ENCODE measurements around the gene FETUB. TPM values are rescaled to one million over a fixed set of nuclear protein-coding genes. Genes with fewer than 3 reads are reported as not detected.

FETUB gene
- total RNA-seq, 4 donors from 2014 or later: not detected

GRCh38 chr3:186643493-186643892 is 3.3 kb downstream of the FETUB start:
- WGBS, 2 donors: 100% methylated on average over 1 of the region's 1 CpG

GRCh38 chr3:186644683-186645082 is 4.5 kb downstream of the FETUB start:
- intact Hi-C loops (cut with DNase I): no loop called here
- H3K36me3 ChIP-seq: no peaks in the 10 kb centered on the region
- 38 to 65% methylated on average over 3 of the region's 3 CpGs for WGBS, 2 donors
- H3K9me3 ChIP-seq: no peaks in the 10 kb centered on the region
- no peaks in the 10 kb centered on the region for H3K27me3 ChIP-seq
- H3K27ac ChIP-seq: no peak overlapping the region
- TF ChIP-seq, protein P1, sequence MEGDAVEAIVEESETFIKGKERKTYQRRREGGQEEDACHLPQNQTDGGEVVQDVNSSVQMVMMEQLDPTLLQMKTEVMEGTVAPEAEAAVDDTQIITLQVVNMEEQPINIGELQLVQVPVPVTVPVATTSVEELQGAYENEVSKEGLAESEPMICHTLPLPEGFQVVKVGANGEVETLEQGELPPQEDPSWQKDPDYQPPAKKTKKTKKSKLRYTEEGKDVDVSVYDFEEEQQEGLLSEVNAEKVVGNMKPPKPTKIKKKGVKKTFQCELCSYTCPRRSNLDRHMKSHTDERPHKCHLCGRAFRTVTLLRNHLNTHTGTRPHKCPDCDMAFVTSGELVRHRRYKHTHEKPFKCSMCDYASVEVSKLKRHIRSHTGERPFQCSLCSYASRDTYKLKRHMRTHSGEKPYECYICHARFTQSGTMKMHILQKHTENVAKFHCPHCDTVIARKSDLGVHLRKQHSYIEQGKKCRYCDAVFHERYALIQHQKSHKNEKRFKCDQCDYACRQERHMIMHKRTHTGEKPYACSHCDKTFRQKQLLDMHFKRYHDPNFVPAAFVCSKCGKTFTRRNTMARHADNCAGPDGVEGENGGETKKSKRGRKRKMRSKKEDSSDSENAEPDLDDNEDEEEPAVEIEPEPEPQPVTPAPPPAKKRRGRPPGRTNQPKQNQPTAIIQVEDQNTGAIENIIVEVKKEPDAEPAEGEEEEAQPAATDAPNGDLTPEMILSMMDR (IDR thresholded peaks at IDR 0.05): no peak
- TF ChIP-seq POLR2A (IDR thresholded peaks at IDR 0.05): no peak
- DNase-seq: peak; percentile 22 to 32
- no peak overlapping the region for H3K4me3 ChIP-seq (replicated peaks in 1 of 3)
- H3K4me1 ChIP-seq: peaks cover 0 to 7% of the 10 kb centered on the region in 2 donors

More at GRCh38 chr3:186643493-186643892, 3.3 kb downstream of the FETUB start:
- Histone ChIP-seq H3K27me3 (no peaks in the 10 kb centered on the region), H3K4me1 (peaks cover 0 to 7% of the 10 kb centered on the region in 2 donors), H3K4me3 (replicated peaks in 1 of 3) (no peak overlapping the region), H3K9me3 (no peaks in the 10 kb centered on the region), H3K36me3 (no peaks in the 10 kb centered on the region), H3K27ac (no peak overlapping the region)
- intact Hi-C loops (cut with DNase I): no loop called here
- DNase-seq: no peak
- TF ChIP-seq POLR2A (IDR thresholded peaks at IDR 0.05): no peak
- TF ChIP-seq, protein P1 (IDR thresholded peaks at IDR 0.05): no peak

DNA sequence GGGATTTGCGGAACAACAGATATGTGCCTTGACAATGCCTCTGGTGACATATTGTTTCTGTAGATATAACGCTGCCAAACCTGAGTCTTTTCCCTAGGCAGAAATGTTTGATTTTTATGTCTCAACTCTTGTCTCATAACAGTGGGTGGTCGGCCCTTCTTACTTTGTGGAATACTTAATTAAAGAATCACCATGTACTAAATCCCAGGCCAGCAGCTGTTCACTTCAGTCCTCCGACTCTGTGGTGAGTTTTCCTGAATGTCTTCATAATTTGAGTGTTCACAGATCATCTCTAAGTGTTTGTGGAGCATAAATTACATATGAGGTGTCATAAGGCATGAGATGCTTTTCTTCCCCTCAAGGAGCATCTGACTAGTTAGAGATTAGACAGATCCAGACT is 5.9 kb downstream of the FETUB start:
- no peak for DNase-seq
- Histone ChIP-seq H3K4me3 (replicated peaks in 1 of 3) (no peak overlapping the region), H3K9me3 (no peaks in the 10 kb centered on the region), H3K27ac (no peak overlapping the region), H3K36me3 (no peaks in the 10 kb centered on the region), H3K27me3 (no peaks in the 10 kb centered on the region), H3K4me1 (no peaks in the 10 kb centered on the region)
- no peak for TF ChIP-seq POLR2A (IDR thresholded peaks at IDR 0.05)
- TF ChIP-seq, protein P1 (IDR thresholded peaks at IDR 0.05): no peak
- intact Hi-C loops (cut with DNase I): no loop called here
- WGBS, 2 donors: 85 to 95% methylated on average over 4 of the region's 4 CpGs

- no peaks in the 10 kb centered on the region for H3K36me3 ChIP-seq
- H3K9me3 ChIP-seq: no peaks in the 10 kb centered on the region
- TF ChIP-seq, protein P1 (IDR thresholded peaks at IDR 0.05): no peak
- TF ChIP-seq POLR2A (IDR thresholded peaks at IDR 0.05): no peak
- DNase-seq: no peak
- no peaks in the 10 kb centered on the region for H3K4me1 ChIP-seq
- 79 to 87% methylated on average over 1 of the region's 1 CpG for WGBS, 2 donors
- H3K4me3 ChIP-seq (replicated peaks in 1 of 3): no peak overlapping the region
- no peaks in the 10 kb centered on the region for H3K27me3 ChIP-seq
- H3K27ac ChIP-seq: no peak overlapping the region
- intact Hi-C loops (cut with DNase I): no loop called here
These were observed 6.6 kb downstream of the FETUB start for GRCh38 chr3:186646841-186647240.

GRCh38 chr3:186648851-186649250 is 8.7 kb downstream of the FETUB start:
- Histone ChIP-seq H3K27ac (no peak overlapping the region), H3K9me3 (no peaks in the 10 kb centered on the region), H3K4me3 (replicated peaks in 1 of 3) (no peak overlapping the region), H3K36me3 (no peaks in the 10 kb centered on the region), H3K27me3 (no peaks in the 10 kb centered on the region), H3K4me1 (no peaks in the 10 kb centered on the region)
- no peak for DNase-seq
- intact Hi-C loops (cut with DNase I): no loop called here
- no peak for TF ChIP-seq POLR2A (IDR thresholded peaks at IDR 0.05)
- TF ChIP-seq, protein P1 (IDR thresholded peaks at IDR 0.05): no peak
- 83 to 87% methylated on average over 1 of the region's 1 CpG for WGBS, 2 donors

Data from thyroid gland (tissue), 4 donors.